HG02970 (cell line): ENCODE data around the gene CASK.
"Not testable (repeated sequence)": the region's sequence is repeated elsewhere in the genome, so short reads cannot be mapped to it uniquely, and the experiment has no call there.

ENCODE experiments used
- ATAC-seq: cut with Tn5 transposase; IDR thresholded peaks from one replicate; pipeline ENCODE4 v1.9.1; 2021; ENCODE audit warnings: mild to moderate bottlenecking, moderate library complexity, moderate number of reproducible peaks; ENCODE audit not compliant: unreplicated experiment, low FRiP score

Gene CASK

GRCh38 chrX:41655631-41656030 lies 267.7 kb downstream of the CASK start:
- ATAC-seq, result no peak

GRCh38 chrX:41655101-41655500 lies 268.3 kb downstream of the CASK start:
- no peak for ATAC-seq

- ATAC-seq, result no peak
Observed at GRCh38 chrX:41653125-41653524, 270.2 kb downstream of the CASK start.

- ATAC-seq, result not testable (repeated sequence)
Observed at GRCh38 chrX:41646201-41646600, 277.2 kb downstream of the CASK start.

- ATAC-seq, result no peak
Observed at GRCh38 chrX:41634284-41634683, 289.1 kb downstream of the CASK start.

GRCh38 chrX:41630091-41630490 lies 293.3 kb downstream of the CASK start:
- ATAC-seq, result no peak

GRCh38 chrX:41629539-41629938 lies 293.8 kb downstream of the CASK start:
- ATAC-seq, result no peak

- no peak for ATAC-seq
Observed at GRCh38 chrX:41621222-41621723, 302.1 kb downstream of the CASK start.

GRCh38 chrX:41619221-41619620 lies 304.1 kb downstream of the CASK start:
- ATAC-seq, result no peak

GRCh38 chrX:41616935-41617334 lies 306.4 kb downstream of the CASK start:
- no peak for ATAC-seq

- ATAC-seq, result no peak
Observed at GRCh38 chrX:41616255-41616654, 307.1 kb downstream of the CASK start.

- ATAC-seq, result no peak
Observed at GRCh38 chrX:41608244-41608643, 315.1 kb downstream of the CASK start.

- ATAC-seq, result no peak
Observed at GRCh38 chrX:41607264-41607832, 316.0 kb downstream of the CASK start.

- ATAC-seq, result not testable (repeated sequence)
Observed at GRCh38 chrX:41606057-41606456, 317.3 kb downstream of the CASK start.

GRCh38 chrX:41604766-41605543 lies 318.4 kb downstream of the CASK start:
- ATAC-seq, result no peak

- ATAC-seq, result no peak
Observed at GRCh38 chrX:41604177-41604576, 319.2 kb downstream of the CASK start.

GRCh38 chrX:41603596-41603995 lies 319.8 kb downstream of the CASK start:
- no peak for ATAC-seq

- no peak for ATAC-seq
Observed at GRCh38 chrX:41602816-41603345, 320.5 kb downstream of the CASK start.

- no peak for ATAC-seq
Observed at GRCh38 chrX:41600291-41600690, 323.1 kb downstream of the CASK start.

GRCh38 chrX:41599507-41599906 lies 323.8 kb downstream of the CASK start:
- no peak for ATAC-seq

GRCh38 chrX:41596596-41596995 lies 326.8 kb downstream of the CASK start:
- ATAC-seq, result no peak

- no peak for ATAC-seq
Observed at GRCh38 chrX:41594634-41595033, 328.7 kb downstream of the CASK start.
